ENCODE data around the gene ECT2L.
A peak's percentile ranks its signal among the peaks of the same experiment; 100 is the strongest.

Gene ECT2L

GRCh38 chr6:138864343-138864890 is 68.5 kb downstream of the ECT2L start:
- in situ Hi-C loops (cut with MboI; ENCODE audit: low pct_unique_long_range_greater_than_20kb, low sequenced_read_pairs, unreplicated experiment): no loop called here
- DNase-seq (ENCODE audit: low spot score): no peak

GRCh38 chr6:138865480-138866109 is 69.7 kb downstream of the ECT2L start:
- in situ Hi-C loops (cut with MboI; ENCODE audit: low pct_unique_long_range_greater_than_20kb, low sequenced_read_pairs, unreplicated experiment): no loop called here
- DNase-seq (ENCODE audit: low spot score): no peak
- TF ChIP-seq CTCF (IDR thresholded peaks at IDR 0.05; ENCODE audit: extremely low read depth, insufficient read depth, missing control alignments): no peak

More at GRCh38 chr6:138864343-138864890, 68.5 kb downstream of the ECT2L start:
- TF ChIP-seq CTCF (IDR thresholded peaks at IDR 0.05; ENCODE audit: extremely low read depth, insufficient read depth, missing control alignments): no peak

- in situ Hi-C loops (cut with MboI; ENCODE audit: low pct_unique_long_range_greater_than_20kb, low sequenced_read_pairs, unreplicated experiment): no loop called here
- TF ChIP-seq CTCF (IDR thresholded peaks at IDR 0.05; ENCODE audit: extremely low read depth, insufficient read depth, missing control alignments): no peak
- no peak for DNase-seq (ENCODE audit: low spot score)
Observed at GRCh38 chr6:138868181-138868580, 72.3 kb downstream of the ECT2L start.

GRCh38 chr6:138869398-138869797 is 73.5 kb downstream of the ECT2L start:
- in situ Hi-C loops (cut with MboI; ENCODE audit: low pct_unique_long_range_greater_than_20kb, low sequenced_read_pairs, unreplicated experiment): no loop called here
- DNase-seq (ENCODE audit: low spot score): no peak
- TF ChIP-seq CTCF (IDR thresholded peaks at IDR 0.05; ENCODE audit: extremely low read depth, insufficient read depth, missing control alignments): no peak

GRCh38 chr6:138873191-138873590 is 77.3 kb downstream of the ECT2L start:
- DNase-seq (ENCODE audit: low spot score): no peak
- in situ Hi-C loops (cut with MboI; ENCODE audit: low pct_unique_long_range_greater_than_20kb, low sequenced_read_pairs, unreplicated experiment): no loop called here
- no peak for TF ChIP-seq CTCF (IDR thresholded peaks at IDR 0.05; ENCODE audit: extremely low read depth, insufficient read depth, missing control alignments)

GRCh38 chr6:138882369-138883017 is 86.6 kb downstream of the ECT2L start:
- peak; percentile 49 for DNase-seq (ENCODE audit: low spot score)
- in situ Hi-C loops (cut with MboI; ENCODE audit: low pct_unique_long_range_greater_than_20kb, low sequenced_read_pairs, unreplicated experiment): no loop called here
- TF ChIP-seq CTCF (IDR thresholded peaks at IDR 0.05; ENCODE audit: extremely low read depth, insufficient read depth, missing control alignments): no peak
